Frontal cortex (tissue), 4 donors: ENCODE measurements around the gene BRME1. TPM values are rescaled to one million over a fixed set of nuclear protein-coding genes. Genes with fewer than 3 reads are reported as not detected.
A peak's percentile ranks its signal among the peaks of the same experiment; 100 is the strongest.

Source experiments
- DNase-seq, 2 donors: peaks; one replicate each; pipeline ENCODE4 v3.0.0; 2012; ENCODE audit warnings: low spot score in 2 of 2
- FAIRE-seq: peaks from 2 replicates; lab custom pipeline; 2012; peaks lifted over from hg19 to GRCh38; lab: Jason Lieb, UNC
- total RNA-seq: library from RNA; depleted of rRNA; stranded (reverse); fragments of >200 nt; gene quantifications from one replicate; pipeline ENCODE4 v1.2.3, GENCODE V29; 2014
- donor health status: control.
- donor health status: control.
- donor health status: control.

The BRME1 gene
- total RNA-seq, 1 donor from 2014 or later, result 13.0 TPM

DNA sequence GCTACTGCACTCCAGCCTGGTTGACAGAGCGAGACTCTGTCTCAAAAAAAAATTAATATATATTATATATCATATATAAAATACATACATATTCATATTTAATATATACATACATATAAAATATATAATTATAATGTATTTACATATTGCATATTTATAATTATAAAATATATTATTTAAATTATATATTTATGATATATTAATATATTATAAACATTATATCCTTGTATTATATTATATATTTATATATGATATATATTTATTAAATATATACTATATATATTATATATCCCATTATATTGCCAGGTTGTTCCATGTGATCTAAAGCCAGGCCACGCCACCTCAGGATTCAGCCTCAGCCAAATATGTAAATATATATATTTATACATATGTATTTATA is 9.7 kb downstream of the BRME1 start:
- FAIRE-seq (peak; percentile 76), DNase-seq (no peak)

DNA sequence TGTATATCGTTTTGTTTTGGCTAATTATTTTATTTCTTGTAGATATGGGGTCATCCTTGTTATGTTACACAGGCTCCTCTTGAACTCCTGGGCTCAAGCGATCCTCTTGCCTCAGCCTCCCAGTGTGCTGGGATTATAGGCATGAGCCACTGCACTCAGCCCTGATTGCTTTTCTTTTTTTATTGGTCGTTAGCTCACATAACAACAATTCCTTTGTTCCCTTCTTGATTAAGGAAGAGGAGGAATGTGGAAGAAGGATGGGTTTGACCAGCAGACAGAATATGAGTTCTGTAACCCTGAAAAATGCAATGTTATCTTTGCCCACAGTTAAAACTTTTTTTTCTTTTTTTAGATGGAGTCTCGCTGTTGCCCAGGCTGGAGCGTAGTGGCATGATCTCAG is 11.4 kb downstream of the BRME1 start:
- DNase-seq, result no peak
- FAIRE-seq, result no peak

DNA sequence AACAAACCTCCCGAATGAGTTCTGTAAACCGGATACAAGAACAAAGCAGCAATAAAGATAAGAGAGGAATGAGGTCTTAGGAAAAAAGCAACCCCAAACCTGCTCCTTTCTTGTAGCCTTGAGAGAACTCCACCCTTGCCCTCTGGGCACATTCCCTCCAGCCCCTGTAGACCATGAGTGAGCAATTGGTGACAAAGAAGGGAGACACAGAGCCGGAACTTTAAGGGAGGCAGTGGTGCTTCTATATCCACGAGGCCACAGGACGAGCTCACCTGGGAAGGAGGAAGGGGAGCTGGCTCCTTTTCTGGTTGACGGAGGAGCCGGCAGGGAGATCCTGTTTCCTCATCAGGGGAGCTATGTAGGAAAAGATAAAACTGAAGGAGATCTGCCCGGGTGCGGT is 13.0 kb downstream of the BRME1 start:
- FAIRE-seq, result no peak
- DNase-seq, result no peak

DNA sequence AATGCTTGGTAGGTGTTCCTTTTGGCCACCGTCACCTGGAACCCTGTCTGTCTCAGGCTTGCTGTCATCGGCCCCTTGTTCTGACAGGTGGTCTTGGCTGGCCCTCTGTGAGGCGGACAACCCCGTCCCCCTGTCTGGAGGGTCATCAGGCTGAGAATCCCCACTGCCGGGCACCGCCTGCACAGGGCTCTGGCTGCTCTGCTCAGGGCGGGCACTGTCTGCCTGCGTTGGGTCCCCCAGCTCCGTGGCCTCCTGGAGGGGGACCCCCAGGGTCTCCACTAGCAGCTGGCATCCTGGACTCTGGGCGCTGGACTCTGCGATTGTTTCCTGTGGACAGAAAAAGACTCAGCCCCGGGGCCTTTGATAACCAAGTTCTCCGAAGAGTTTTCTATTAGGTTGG is 15.8 kb downstream of the BRME1 start:
- DNase-seq (no peak), FAIRE-seq (no peak)

DNA sequence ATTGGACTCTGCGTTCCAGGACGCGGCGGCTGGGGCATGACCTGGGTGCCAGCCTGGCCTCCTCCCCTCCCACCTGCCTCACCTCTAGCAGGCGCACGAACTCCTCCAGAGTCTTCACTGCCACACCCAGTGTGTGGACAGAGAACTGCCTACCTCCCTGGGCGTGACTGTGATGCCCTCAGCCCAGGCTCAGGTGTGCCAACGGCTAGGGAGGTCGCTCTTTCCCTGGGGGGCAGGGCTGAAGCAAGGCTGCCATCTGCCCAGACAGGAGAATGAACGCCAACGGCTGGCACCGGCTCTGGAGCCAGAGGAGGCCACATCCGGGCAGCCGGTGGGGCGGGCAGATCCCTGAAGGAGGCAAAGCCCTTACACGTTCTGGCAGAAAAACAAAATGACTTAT is 17.6 kb downstream of the BRME1 start:
- DNase-seq (no peak), FAIRE-seq (no peak)

DNA sequence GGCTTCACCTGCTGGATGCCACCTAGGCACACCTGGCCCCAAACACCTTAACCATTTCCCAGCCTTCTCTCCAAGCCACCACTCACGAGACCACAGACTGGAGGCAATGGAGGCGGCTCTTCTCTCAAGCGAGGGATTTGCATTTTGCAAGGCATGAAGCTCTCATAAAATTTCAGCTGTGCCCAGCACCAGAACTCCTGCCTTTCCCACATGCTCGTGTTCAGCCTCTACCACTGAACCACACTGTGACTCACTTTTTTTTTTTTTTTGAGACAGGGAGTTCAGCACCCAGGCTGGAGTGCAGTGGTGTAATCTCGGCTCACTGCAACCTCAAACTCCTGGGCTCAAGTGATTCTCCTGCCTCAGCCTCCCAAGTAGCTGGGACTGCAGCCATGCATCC is 18.4 kb downstream of the BRME1 start:
- DNase-seq, result no peak
- FAIRE-seq, result no peak

DNA sequence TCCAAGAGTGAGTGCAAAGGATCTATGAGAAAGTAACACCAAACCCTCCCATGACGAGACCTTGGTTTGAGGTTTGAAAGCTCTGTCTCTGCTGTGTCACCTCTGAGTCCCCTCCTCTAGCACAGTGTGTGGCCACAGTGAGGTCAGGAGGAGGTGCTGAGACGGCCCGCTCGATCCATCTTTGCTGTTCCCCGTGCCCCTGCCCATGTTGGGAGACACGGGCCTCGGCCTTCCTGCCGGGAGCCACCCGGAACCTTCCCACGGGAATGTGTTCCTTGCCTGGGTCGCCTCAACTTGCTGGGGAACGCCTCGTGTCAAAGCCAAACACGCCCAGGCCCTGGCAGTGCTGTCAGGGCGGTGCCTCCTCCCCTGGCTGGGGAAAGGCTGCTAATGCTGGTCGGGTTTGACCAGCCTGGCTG is 18.9 kb downstream of the BRME1 start:
- DNase-seq, result no peak
- no peak for FAIRE-seq

DNA sequence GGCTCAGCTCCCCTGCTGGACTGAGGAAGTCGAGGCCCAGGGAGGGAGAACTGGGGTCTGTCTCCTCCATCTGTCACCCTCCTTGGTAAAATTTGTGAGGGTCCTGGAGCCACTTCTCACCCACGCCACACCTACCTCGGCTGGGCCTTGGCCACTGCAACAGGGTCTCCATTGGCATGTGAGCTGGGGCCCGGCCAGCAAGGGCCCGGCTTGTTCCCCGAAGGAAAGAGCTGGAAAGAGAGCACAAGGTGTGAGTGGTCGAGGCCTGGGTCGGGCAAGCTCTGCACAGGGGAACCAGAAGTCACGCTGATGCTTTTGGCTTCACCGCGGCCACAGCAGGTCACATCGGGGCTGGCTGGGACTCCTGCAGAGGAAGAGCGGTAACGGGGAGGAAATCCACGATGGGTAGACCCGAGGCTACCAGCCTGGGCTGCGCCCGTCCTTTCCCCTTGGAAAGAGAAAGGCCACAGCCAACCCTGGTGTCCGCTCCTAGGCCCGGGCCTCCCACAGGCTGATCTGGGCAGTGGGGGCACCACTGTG is 20.0 kb downstream of the BRME1 start:
- DNase-seq (no peak), FAIRE-seq (no peak)

DNA sequence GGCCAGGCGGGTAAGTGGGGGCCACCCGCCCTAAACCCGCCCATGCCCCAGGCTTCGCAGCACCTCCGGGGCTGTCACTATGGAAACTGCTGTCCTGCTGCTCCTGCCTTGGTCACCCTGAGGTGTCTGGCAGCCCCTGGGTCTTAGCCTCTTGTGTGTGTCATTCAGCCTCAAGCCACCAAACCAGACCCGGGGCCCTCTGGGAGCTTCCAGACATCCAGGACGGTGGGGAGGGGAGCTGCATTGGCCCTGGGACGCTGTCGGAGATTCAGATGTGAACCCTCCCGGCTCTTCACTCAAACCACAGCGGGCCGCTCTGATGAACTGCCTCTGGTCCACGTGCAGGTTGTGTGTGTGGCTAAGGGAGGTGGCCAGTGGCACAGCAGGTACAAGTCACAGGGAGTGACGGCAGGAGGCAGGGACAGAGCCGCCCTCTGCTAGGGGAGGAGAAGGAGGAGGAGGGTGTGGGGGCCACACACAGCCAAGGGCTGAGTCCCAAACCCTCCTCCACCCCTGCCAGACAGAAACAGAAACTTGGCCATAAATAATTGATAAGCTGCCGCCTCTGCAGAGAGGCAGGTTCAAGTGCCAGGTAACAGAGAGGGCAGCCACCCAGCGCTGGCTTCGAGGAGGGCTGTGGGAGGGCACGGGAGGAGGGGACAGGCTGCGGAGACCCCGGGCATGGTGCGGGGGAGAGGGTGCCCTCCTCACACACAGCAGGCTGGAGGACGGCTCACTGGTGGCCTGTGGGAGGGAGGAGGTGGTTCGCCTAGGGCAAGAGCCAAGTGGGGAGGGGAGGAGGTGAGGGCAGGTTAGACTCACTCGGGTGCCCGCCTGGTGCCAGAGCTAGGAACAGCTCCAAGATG is 21.0 kb downstream of the BRME1 start:
- FAIRE-seq, result no peak

DNA sequence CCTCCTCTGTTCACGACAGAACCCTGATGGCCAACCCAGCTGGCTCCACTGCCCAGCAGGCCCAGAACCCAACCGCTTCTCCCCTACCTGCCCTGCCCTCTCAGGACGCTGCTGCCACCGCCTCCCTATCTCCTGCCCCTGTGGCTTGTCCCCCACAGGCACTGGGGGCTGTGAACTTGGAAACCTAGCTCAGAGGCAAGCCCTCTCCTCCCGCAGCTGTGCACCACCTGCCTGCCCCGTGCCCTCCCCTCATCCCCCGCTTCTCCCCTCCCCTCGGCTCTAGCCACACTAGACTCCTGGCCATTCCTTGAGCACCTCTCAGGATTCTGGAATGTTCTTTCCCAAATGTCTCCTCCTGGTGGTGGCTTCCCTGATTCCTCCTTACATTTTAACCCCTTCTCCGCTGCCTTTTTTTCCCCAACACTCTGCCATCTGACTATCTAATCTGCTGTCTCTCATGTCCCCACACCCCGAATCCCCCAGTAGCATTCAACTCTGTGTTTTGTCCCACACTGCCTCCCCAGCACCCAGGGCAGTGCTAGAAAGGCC is 22.3 kb downstream of the BRME1 start:
- DNase-seq, result no peak
- no peak for FAIRE-seq

More for the DNA sequence above, 21.0 kb downstream of the BRME1 start:
- DNase-seq, result no peak

DNA sequence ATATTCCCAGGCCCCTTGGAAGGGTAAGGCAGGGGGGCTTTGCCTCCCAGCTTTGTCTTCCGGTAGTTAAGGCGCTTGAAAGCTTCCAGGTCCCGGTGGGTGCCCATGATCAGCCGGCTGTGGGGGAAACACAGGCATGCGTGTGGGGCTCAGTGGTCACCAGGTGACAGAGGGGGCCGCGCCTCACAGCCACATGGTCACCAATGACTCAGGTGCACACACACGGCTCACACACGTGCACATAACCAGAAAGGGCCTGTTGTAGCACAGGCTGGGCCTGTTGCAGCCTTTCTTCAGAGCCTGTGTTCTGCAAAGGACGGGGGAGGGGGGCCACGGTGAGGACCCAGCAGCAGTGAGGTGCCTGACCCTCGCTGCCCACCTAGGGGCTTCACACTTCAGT is 23.1 kb downstream of the BRME1 start:
- FAIRE-seq (no peak), DNase-seq (no peak)

DNA sequence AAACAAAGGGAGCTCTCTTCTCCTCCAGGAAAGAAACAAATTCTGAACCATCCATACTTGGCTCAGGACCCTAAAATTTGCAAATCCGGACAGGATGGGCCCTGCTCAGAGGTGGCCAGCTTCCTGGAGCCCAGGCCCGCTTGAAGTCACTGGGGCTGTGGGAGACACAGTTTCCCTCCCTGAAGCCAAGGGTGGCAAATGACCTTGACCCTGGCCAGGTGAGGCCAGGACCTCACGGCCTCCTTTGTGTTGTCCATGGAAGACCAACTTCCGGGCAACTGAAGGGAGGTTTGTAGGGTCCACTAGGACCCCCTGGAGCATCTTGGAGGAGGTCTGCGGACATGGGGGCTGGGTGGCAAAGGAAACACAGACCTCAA is 23.5 kb downstream of the BRME1 start:
- FAIRE-seq, result no peak
- DNase-seq, result no peak

DNA sequence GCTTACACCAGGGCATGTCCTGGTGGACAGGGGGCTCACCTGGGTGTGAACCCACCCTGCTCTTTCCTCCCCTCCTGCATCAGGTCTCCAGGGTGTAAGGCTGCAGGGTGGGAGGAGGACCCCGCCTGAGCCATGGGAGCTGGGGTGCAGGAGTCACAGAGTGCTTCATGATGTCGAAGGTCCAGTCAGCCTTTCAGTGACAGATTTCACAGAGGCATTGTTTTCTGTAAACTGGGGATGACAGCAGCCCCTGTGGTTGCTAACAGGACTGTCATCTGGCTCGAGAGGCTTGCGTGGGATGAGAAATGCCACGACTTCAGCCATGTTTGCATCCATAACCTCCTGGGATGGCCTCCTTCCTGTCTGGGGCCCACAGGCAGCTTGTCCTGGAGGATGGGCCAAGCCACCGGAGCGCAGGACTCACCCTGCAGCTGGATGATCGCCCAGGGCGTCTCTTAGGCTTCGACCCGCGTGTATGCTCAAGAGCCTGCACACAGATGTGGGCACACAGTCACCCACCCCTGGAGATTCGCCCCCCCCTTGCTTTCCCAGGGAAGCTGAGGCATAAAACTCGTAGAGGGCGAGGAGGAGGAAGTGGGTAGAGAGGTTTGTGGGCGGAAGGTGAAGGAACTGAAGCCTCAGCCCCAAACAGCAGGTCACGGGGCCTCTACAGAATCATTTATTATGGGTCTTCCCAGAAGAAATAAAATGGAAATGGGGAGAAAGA is 24.1 kb downstream of the BRME1 start:
- FAIRE-seq (no peak), DNase-seq (peak in 1 of 2 donors; percentile 38)

DNA sequence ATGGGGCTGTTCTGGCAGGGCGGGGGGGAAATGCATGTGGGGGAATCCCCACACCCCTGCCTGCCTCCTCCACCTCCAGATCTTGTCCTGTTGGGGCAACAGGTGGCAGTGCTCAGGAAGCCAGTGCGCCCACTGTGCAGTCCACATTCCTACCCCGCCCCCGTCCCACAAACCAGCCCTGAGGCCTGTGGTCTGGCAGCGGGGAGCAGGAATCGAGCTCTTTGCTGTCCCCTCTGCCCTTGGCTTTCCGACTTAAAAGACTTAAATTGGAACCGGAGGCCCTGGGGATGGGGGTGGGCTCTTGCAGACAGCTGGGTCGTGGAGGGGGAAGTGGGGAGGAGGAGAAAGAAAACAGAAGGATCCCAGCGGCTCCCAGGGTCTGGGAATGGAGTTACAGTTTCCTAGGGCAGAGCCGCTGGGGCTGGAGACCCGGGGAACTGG is 24.6 kb downstream of the BRME1 start:
- FAIRE-seq (no peak), DNase-seq (no peak)

DNA sequence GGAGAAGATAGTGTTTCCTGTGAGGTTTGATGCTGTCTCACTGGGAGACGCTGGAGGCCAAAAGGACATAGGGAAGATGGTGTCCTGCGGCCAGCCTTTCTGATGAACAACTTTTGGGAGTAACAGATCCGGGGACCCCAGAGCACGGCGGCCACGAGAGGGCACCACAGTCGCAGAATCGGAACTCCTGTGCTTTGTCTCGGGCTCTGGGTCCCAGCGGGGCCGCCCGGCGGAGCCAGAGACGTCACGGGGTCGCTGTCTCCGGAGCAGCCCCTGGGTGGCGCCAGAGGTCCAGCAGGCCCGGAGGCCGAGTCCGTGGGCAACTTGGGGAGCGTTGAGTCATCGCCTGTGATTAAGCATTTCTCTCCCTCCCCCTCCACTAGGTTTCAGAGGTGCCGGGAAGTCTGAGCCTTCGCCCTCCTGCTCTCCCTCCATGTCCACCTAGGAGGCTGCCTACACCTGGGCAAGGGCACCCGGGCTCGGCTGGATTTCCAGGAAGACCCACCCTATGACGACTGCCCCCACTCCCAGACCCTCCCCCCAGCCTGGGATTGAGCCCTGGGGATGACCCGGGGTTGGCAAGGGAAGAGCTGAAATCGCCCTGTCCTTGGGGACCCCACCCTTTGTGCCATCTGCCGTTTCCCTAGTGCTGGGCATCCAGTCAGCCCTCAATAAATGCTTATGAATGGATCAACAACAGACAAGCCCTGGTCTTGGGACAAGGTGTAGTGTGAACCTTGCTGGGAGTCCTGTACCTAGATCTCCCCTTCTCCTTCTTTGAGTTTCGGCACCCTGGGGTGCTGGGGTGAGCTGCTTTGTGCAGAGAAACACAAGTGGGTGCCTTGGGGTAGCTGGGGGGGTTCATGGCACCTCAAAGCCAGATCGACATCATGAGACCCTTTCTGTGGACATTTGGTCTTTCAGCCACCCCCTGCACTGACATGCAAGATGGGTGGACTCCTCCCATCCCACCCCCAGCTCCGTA is 25.6 kb downstream of the BRME1 start:
- peak; percentile 91 to 99 for DNase-seq
- FAIRE-seq, result peak; percentile 84

DNA sequence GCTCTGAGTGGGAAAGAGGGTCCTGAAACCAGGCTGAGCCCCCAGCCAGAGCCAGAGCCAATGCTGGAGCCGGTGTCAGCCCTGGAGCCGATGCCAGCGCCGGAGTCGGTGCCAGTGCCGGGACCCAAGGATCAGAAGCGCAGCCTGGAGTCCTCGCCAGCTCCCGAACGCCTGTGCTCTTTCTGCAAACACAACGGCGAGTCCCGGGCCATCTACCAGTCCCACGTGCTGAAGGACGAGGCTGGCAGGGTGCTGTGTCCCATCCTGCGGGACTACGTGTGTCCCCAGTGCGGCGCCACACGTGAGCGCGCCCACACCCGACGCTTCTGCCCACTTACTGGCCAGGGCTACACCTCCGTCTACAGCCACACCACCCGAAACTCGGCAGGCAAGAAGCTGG is 28.6 kb downstream of the BRME1 start:
- FAIRE-seq, result no peak
- DNase-seq, result peak in 1 of 2 donors; percentile 20

DNA sequence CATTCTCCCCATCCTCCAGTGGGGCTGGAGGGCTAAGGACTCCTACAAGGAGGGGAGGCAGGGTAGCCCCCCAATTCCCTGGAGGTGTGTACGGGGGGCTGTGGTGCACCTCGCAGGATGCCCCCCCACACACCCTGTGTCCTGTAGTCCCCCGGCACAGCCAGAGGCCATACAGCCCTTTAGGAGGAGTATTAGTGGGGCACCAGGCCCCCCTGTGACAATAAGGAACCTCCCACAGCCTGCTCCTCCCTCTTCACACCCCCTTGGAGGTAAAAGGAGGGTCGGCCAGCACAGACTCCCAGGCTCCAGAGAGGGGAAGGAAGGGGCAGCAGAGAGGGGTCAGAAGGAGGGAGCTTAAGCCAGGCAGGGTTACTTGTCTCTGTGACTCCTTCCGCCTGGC is 29.1 kb downstream of the BRME1 start, which contains the start of gene NANOS3:
NANOS3 (plus strand) TSS at position 301 of the 400 bp plus-strand sequence. CDS start 115 bp downstream, outside the sequence.
- FAIRE-seq, result no peak

DNA sequence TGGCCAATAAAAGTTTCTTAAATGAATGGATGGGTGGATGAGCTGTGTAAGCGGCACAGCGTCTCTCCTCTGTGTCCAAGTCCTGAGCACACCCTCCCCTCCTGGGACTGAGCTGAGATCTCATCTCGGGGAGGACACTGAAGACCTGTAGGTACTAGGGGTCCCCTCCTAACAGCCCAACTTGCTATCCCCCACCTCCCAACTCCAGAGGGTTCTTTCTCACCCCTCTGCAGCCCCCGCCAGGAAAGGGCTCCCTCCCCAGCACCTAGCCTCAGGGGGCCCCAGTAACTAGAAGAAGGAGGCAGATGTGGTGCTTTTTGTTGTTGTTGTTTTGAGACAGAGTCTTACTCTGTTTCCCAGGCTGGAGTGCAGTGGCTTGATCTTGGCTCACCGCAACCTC is 30.1 kb downstream of the BRME1 start:
- DNase-seq, result peak in 1 of 2 donors; percentile 24
- FAIRE-seq, result no peak

More for the DNA sequence above, 29.1 kb downstream of the BRME1 start, which contains the start of gene NANOS3:
- DNase-seq, result no peak

DNA sequence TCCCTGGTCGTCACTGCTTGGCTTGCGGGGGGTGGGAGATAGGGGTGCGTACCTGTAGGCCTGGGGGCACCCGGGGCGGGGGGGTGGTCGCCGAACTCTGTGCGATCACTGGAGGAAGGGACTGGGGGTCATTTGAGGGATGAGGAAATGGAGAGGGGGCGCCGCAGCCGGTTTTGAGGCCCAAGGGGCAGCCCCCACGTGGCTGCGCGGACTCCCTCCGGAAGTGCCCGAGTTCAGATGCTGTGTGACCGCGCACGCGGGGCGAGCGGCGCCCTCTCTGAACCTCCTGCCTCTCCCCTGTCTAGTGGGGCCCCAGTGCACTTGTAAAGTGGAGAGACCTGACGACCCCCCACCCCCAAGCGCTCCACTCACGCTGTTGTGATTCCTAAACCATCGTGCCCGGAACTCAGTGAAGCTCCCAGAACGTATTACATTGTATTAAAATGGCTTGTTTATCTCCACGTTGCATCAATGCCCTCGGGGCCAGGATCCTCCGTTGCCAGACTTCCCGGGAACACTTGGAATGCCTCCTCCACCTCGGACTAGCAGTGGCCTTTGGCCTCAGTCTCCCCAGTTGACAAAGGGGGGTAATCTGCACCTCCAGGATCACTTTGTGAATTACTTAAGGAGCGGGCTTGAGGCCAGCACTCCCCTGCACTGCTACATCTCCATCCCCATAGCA is 31.9 kb downstream of the BRME1 start:
- FAIRE-seq, result no peak
- DNase-seq, result peak in 1 of 2 donors; percentile 20
